GM12878 (cell line): ENCODE data around the gene AKAP13. TPM values are rescaled to one million over a fixed set of nuclear protein-coding genes. Genes with fewer than 3 reads are reported as not detected.

Experiments
- ATAC-seq: fragments of 200-7000 bp; cut with Tn5 transposase; 3 replicates; pipeline ENCODE4 v1.9.1; 2020; ENCODE audit warnings: mild to moderate bottlenecking, moderate library complexity
- BruUV-seq: library from RNA; stranded (reverse); fragments of 400-500 nt; replicated peaks from 2 replicates; lab custom pipeline; 2021; lab: Mats Ljungman, UMichigan
- CTCF ChIA-PET: fragments of 300-600 bp; sonication (Branson Sonifier 250); formaldehyde crosslinking; extraction: SDS; loops from one replicate; lab custom pipeline; 2021; ENCODE audit warnings: inconsistent platforms; lab: Yijun Ruan, JAX
- POLR2A ChIA-PET: fragments of 350-600 bp; formaldehyde crosslinking; extraction: SDS; loops from one replicate; lab custom pipeline; 2021; ENCODE audit warnings: inconsistent platforms; lab: Charles Lee
- RAD21 ChIA-PET: fragments of 300-600 bp; sonication (Branson Sonifier 250); formaldehyde crosslinking; loops from one replicate; lab custom pipeline; 2023; ENCODE audit warnings: antibody characterized with exemption; ENCODE audit not compliant: unreplicated experiment; lab: Charles Lee
- SMC1A ChIA-PET: fragments of 300-600 bp; sonication (Branson Sonifier 250); formaldehyde crosslinking; loops from one replicate; lab custom pipeline; 2023; ENCODE audit not compliant: unreplicated experiment, uncharacterized antibody; lab: Charles Lee
- DNase-seq: peaks from one replicate; pipeline ENCODE4 v3.0.0-alpha.2; 2011; ENCODE audit warnings: low read depth, low spot score
- FAIRE-seq: peaks from 3 replicates; lab custom pipeline; 2011; peaks lifted over from hg19 to GRCh38; lab: Jason Lieb, UNC
- H2AFZ ChIP-seq: 2 replicates; pipeline ENCODE4 v1.6.0; 2011; ENCODE audit warnings: low read depth, low read length, control low read depth; ENCODE audit not compliant: control insufficient read depth
- H3K27ac ChIP-seq: 2 replicates; pipeline ENCODE4 v1.5.1; 2011; ENCODE audit warnings: control low read depth; ENCODE audit not compliant: control insufficient read depth, insufficient read depth
- H3K27me3 ChIP-seq, 2 experiments: replicated peaks in 1 of 2; 2 replicates each; pipeline versions ENCODE4 v1.6.0 to v1.6.1; 2011; ENCODE audit warnings: low read length in 1 of 2; ENCODE audit not compliant: control insufficient read depth in 2 of 2, insufficient read depth in 2 of 2
- H3K36me3 ChIP-seq, 2 experiments: 2 replicates each; pipeline ENCODE4 v1.5.1; 2011; ENCODE audit warnings: low read length in 1 of 2; ENCODE audit not compliant: control insufficient read depth in 2 of 2, insufficient read depth in 2 of 2
- H3K4me1 ChIP-seq: 2 replicates; pipeline ENCODE4 v1.6.1; 2011; ENCODE audit warnings: mild to moderate bottlenecking, low read length, moderate library complexity, mixed read lengths; ENCODE audit not compliant: control insufficient read depth, insufficient read depth
- H3K4me2 ChIP-seq: 2 replicates; pipeline ENCODE4 v1.6.0; 2011; ENCODE audit warnings: control low read depth; ENCODE audit not compliant: control insufficient read depth, insufficient read depth
- H3K4me3 ChIP-seq: fragments of 200-600 bp; sonication (generic); 2 replicates; pipeline ENCODE4 v1.5.1; 2016
- H3K79me2 ChIP-seq: 2 replicates; pipeline ENCODE4 v1.6.0; 2011; ENCODE audit warnings: low read length; ENCODE audit not compliant: control insufficient read depth, insufficient read depth
- H3K9ac ChIP-seq: 2 replicates; pipeline ENCODE4 v1.8.0; 2011; ENCODE audit warnings: low read length, control low read depth, mixed read lengths; ENCODE audit not compliant: control insufficient read depth, insufficient read depth
- H3K9me3 ChIP-seq: replicated peaks from 3 replicates; pipeline ENCODE4 v1.5.1; 2011; ENCODE audit warnings: mild to moderate bottlenecking, low read length; ENCODE audit not compliant: control insufficient read depth, insufficient read depth
- H4K20me1 ChIP-seq: 2 replicates; pipeline ENCODE4 v1.6.0; 2011; ENCODE audit not compliant: control insufficient read depth, insufficient read depth
- ATF2 ChIP-seq: IDR thresholded peaks from 2 replicates; pipeline ENCODE4 v1.6.1; 2012; ENCODE audit warnings: low read length, inconsistent platforms
- GATAD2B ChIP-seq: fragments of 450-650 bp; conservative IDR thresholded peaks from 2 replicates; pipeline ENCODE4 v1.6.1; 2017; ENCODE audit warnings: low read depth, mild to moderate bottlenecking, moderate library complexity
- MEF2A ChIP-seq: IDR thresholded peaks from 2 replicates; pipeline ENCODE4 v1.6.1; 2011; ENCODE audit warnings: low read depth, mild to moderate bottlenecking, low read length, moderate library complexity; ENCODE audit not compliant: insufficient read depth
- NFXL1 ChIP-seq: fragments of 450-650 bp; IDR thresholded peaks from 2 replicates; pipeline ENCODE4 v1.6.1; 2017; ENCODE audit warnings: antibody characterized with exemption, mild to moderate bottlenecking, borderline replicate concordance
- SUZ12 ChIP-seq: fragments of 200-600 bp; sonication (generic); IDR thresholded peaks from one replicate; pipeline ENCODE4 v1.6.1; 2018; ENCODE audit warnings: antibody characterized with exemption, mild to moderate bottlenecking; ENCODE audit not compliant: unreplicated experiment
- ZNF622 ChIP-seq: fragments of 450-650 bp; IDR thresholded peaks from 2 replicates; pipeline ENCODE4 v1.6.1; 2017; ENCODE audit warnings: mild to moderate bottlenecking, inconsistent platforms
- ZNF687 ChIP-seq: fragments of 450-650 bp; IDR thresholded peaks from 2 replicates; pipeline ENCODE4 v1.6.1; 2017; ENCODE audit warnings: mild to moderate bottlenecking, moderate library complexity
- WGBS: methylation state at CpG from one replicate; pipeline ENCODE4 v1.1.6; 2016; ENCODE audit warnings: low lambda C conversion rate; ENCODE audit not compliant: insufficient replicate concordance, insufficient coverage; ENCODE audit errors: missing lambda C conversion rate; 5-methylcytosine and 5-hydroxymethylcytosine counted together
- in situ Hi-C: fragments of 300-500 bp; cut with MboI; formaldehyde crosslinking; loops from 9 replicates; pipeline ENCODE4 v1.14.3; 2018; ENCODE audit warnings: mixed read lengths
- intact Hi-C: fragments of 100-400 bp; cut with micrococcal nuclease; formaldehyde crosslinking; loops from one replicate; pipeline ENCODE4 v1.14.2; 2022; ENCODE audit not compliant: unreplicated experiment
- polyA plus RNA-seq, 11 experiments: library from polyadenylated mRNA; depleted of rRNA in 4 of 11; unstranded in 6 of 11; stranded (reverse) in 5 of 11; fragments of >200 nt; fragmentation: Nextera tagmentation in 4 of 11; fragmentation: Illumina TruSeq in 1 of 11; extraction: Ambion mirVana in 4 of 11; extraction: Trizol in 1 of 11; gene quantifications; 1 replicate in 1 of 11; 2 replicates in 10 of 11; pipeline versions ENCODE4 v1.2.1 to v1.2.3, GENCODE V29; 2011 to 2016; ENCODE audit warnings: inconsistent platforms in 2 of 11, missing spikeins in 2 of 11, low read depth in 1 of 11
- total RNA-seq, 4 experiments: library from RNA; depleted of rRNA in 3 of 4; stranded (reverse); fragments of >200 nt in 3 of 4; fragmentation: Illumina TruSeq in 1 of 4; extraction: Trizol in 1 of 4; gene quantifications; 2 replicates each; pipeline versions ENCODE4 v1.2.1 to v1.2.3, GENCODE V29; 2013 to 2021

Gene AKAP13
- total and polyA plus RNA-seq, 10 of the 15 experiments (the other 5 are each of a cell fraction or from before 2014, with no cell fraction given), result 14.4 to 74.9 (median 55.1) TPM

GRCh38 chr15:85545752-85546151 is 165.3 kb downstream of the AKAP13 start (continued):
- no peak for TF ChIP-seq ZNF687
- no peak for TF ChIP-seq ZNF622

- POLR2A ChIA-PET, result no interaction called here
Measured at GRCh38 chr15:85547386-85547785, 167.0 kb downstream of the AKAP13 start.

More at GRCh38 chr15:85547386-85547785, 167.0 kb downstream of the AKAP13 start:
- no peak for DNase-seq
- Histone ChIP-seq H3K9ac (no peak overlapping the region), H3K79me2 (0 out of 2 replicates have a peak, but pooled peaks cover 1% of the 10 kb centered on the region), H2AFZ (no peak overlapping the region), H3K27me3 (no peaks in the 10 kb centered on the region), H3K4me3 (no peak overlapping the region), H4K20me1 (peaks cover under 1% of the 10 kb centered on the region; the same call in 1 of the 2 replicates), H3K9me3 (no peaks in the 10 kb centered on the region), H3K27ac (no peak overlapping the region), H3K4me1 (peaks cover 8% of the 10 kb centered on the region), H3K4me2 (no peak overlapping the region), H3K36me3 (peaks cover 0 to 7% of the 10 kb centered on the region in 2 experiments; a peak in 1 of 4 replicates)
- no peak for FAIRE-seq
- ChIA-PET SMC1A (interaction anchor here (0.8 to 1.4 kb wide), 2 partner anchors 12 to 34 kb away, joined by 3 to 4 read pairs; no protein-coding TSS in a partner anchor), CTCF (interaction anchor here (1.2 to 2.2 kb wide), 2 partner anchors 12 to 251 kb away, joined by 3 to 7 read pairs; no protein-coding TSS in a partner anchor), RAD21 (no interaction called here)
- 0 out of 2 replicates have a peak, but pooled peaks have one; percentile 12 for TF ChIP-seq ATF2
- no peak for TF ChIP-seq SUZ12
- no peak for TF ChIP-seq GATAD2B
- TF ChIP-seq MEF2A, result 0 out of 2 replicates have a peak, but pooled peaks have one; percentile 25
- TF ChIP-seq NFXL1, result no peak
- intact Hi-C loops (no loop called here), in situ Hi-C loops (no loop called here)
- no peak for ATAC-seq
- no TSS peak for BruUV-seq
- WGBS, result 96% methylated on average over 1 of the region's 1 CpG
